Measurements from ENCODE around the gene ADAMTSL2. TPM values are rescaled to one million over a fixed set of nuclear protein-coding genes. Genes with fewer than 3 reads are reported as not detected.

Gene ADAMTSL2
- total and polyA plus RNA-seq, 9 donors: 0.27 to 18.5 (median 1.9) TPM

DNA sequence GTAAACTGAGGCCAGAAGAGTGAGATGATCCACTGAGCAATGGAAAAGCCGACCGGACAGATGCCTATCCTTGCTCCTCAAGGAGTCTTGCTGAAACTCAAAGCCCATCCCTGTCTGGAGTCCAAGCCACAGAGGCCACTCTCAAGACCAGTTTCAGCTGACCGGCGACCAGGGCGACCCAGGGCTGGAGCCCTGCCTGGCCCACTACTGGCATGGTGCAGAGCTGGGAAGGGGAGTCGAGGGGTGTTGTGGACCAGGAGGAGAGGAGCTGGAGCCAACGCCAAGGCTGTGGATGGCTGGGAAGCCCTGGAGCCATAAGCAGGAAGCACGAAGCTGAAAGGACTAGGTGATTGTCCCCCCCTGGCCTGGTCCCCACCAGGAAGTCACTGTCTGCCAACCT, 52.5 kb downstream of the ADAMTSL2 start:
- TF ChIP-seq, protein P1, sequence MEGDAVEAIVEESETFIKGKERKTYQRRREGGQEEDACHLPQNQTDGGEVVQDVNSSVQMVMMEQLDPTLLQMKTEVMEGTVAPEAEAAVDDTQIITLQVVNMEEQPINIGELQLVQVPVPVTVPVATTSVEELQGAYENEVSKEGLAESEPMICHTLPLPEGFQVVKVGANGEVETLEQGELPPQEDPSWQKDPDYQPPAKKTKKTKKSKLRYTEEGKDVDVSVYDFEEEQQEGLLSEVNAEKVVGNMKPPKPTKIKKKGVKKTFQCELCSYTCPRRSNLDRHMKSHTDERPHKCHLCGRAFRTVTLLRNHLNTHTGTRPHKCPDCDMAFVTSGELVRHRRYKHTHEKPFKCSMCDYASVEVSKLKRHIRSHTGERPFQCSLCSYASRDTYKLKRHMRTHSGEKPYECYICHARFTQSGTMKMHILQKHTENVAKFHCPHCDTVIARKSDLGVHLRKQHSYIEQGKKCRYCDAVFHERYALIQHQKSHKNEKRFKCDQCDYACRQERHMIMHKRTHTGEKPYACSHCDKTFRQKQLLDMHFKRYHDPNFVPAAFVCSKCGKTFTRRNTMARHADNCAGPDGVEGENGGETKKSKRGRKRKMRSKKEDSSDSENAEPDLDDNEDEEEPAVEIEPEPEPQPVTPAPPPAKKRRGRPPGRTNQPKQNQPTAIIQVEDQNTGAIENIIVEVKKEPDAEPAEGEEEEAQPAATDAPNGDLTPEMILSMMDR (IDR thresholded peaks at IDR 0.05): no peak
- no peak for TF ChIP-seq POLR2A (IDR thresholded peaks at IDR 0.05)
- TF ChIP-seq EP300 (IDR thresholded peaks at IDR 0.05): no peak
- 80 to 85% (median 82%) methylated on average over 8 of the region's 8 CpGs for WGBS, 3 donors
- Histone ChIP-seq H3K36me3 (no peaks in the 10 kb centered on the region), H3K4me1 (ENCODE audit: insufficient read depth) (peaks cover 2% of the 10 kb centered on the region), H3K27me3 (no peaks in the 10 kb centered on the region), H3K4me3 (no peak overlapping the region), H3K27ac (no peak overlapping the region), H3K9me3 (no peaks in the 10 kb centered on the region)
- intact Hi-C loops (cut with DNase I): loop anchor here in 1 of 4 donors (10.0 kb wide), 1 partner anchor 128 kb away; no protein-coding TSS in a partner anchor
- no peak for DNase-seq

DNA sequence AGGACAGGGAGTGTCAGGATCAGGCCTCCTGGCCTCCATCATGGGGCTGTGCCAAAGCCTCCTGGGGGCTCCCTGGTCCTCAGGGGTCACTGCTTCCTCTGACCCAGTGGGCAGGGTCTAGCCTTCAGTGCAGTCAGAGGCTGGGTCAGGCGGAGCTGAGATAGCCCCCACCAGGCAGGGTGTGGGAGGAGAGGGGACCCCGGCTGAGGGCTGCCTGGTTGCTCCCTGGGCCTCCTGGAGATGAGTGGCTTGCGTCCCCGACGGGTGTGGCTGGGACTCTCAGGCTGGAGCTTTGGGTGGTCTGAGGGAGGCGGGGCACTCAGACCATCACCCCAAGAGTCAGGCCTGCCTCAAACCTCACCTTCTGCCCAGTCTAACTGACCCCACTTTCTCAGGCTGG, 53.0 kb downstream of the ADAMTSL2 start:
- Histone ChIP-seq H3K27ac (no peak overlapping the region), H3K27me3 (no peaks in the 10 kb centered on the region), H3K36me3 (no peaks in the 10 kb centered on the region), H3K9me3 (no peaks in the 10 kb centered on the region), H3K4me3 (no peak overlapping the region), H3K4me1 (ENCODE audit: insufficient read depth) (peaks cover 1% of the 10 kb centered on the region)
- 75 to 84% (median 80%) methylated on average over 6 of the region's 6 CpGs for WGBS, 3 donors
- intact Hi-C loops (cut with DNase I): loop anchor here in 1 of 4 donors (10.0 kb wide), 1 partner anchor 127 kb away; no protein-coding TSS in a partner anchor
- TF ChIP-seq POLR2A (IDR thresholded peaks at IDR 0.05) (no peak), EP300 (IDR thresholded peaks at IDR 0.05) (no peak)
- TF ChIP-seq, protein P1 (IDR thresholded peaks at IDR 0.05): no peak
- no peak for DNase-seq

DNA sequence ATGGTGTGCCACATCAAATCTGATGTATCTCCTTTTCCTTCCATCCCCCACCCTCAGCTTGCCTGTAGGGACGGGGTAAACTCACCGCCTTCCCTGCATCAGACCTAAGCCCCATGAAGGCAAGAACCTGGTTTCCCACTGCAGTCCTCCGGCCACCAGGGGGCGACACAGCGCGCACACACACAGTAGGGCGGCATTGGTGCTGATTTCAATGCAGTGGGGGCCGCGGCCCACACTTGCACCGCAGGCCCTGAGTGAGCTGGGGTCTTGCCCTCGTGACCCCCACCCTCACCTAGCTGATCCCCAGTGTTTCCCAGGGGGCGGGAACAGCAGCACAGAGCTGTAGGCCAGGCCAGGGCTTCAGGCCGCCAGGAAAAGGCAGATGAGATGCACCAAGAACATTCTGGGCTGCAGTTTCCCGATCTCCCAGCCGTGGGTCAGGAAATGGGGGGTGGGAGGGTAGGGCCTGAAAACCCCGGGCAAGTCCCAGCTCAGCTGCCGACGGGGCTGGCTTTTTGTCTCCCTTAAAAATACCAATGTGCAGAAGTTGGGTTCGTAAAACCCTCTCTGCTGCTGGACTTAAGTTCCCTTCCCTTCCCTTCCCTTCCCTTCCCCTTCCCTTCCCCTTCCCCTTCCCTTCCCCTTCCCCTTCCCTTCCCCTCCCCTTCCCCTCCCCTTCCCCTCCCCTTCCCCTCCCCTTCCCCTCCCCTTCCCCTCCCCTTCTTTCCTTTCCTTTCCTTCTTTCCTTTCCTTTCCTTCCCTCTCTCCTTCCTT, 55.1 kb downstream of the ADAMTSL2 start:
- peaks cover 1% of the 10 kb centered on the region for H3K4me1 ChIP-seq (ENCODE audit: insufficient read depth)
- no peaks in the 10 kb centered on the region for H3K27me3 ChIP-seq
- intact Hi-C loops (cut with DNase I): loop anchor here in 1 of 4 donors (10.0 kb wide), 1 partner anchor 125 kb away; no protein-coding TSS in a partner anchor
- no peak for TF ChIP-seq EP300 (IDR thresholded peaks at IDR 0.05)
- TF ChIP-seq POLR2A (IDR thresholded peaks at IDR 0.05): no peak
- TF ChIP-seq, protein P1 (IDR thresholded peaks at IDR 0.05): no peak
- no peak for DNase-seq
- H3K27ac ChIP-seq: no peak overlapping the region
- H3K36me3 ChIP-seq: no peaks in the 10 kb centered on the region
- WGBS, 3 donors: 43 to 48% (median 45%) methylated on average over 19 of the region's 19 CpGs
- no peaks in the 10 kb centered on the region for H3K9me3 ChIP-seq
- H3K4me3 ChIP-seq: no peak overlapping the region

DNA sequence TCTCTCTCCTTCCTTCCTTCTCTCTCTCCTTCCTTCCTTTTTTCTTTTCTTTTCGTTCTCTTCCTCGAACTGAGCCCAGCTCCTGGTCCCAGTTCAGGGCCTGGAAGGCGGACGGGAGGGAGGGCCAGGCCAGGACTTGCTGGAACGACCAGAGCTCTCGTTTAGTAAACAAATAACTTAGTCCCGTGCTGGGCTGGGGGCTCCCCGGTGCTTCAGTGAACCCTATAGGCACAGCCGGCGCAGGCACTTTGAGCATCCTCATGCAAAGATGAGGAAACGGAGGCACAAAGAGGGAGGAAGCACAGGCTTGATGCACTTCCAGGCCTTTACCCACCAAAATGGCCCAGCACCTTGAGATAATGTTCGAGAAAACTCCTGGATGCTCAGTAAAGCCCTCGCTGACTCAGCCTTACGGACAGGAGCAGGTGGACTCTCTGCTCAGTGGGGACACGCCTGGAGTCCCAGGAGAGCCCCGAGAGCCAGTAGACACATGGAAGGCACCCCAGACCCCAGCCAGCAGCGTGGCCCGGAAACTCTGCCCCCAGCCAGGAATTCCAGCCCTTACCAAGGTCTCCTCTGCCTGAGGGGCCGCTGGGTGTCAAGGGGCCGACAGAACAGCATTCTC, 55.8 kb downstream of the ADAMTSL2 start:
- intact Hi-C loops (cut with DNase I): no loop called here
- WGBS, 3 donors: 71 to 77% (median 72%) methylated on average over 20 of the region's 20 CpGs

More for the DNA sequence above, 55.8 kb downstream of the ADAMTSL2 start:
- DNase-seq: no peak
- Histone ChIP-seq H3K36me3 (no peaks in the 10 kb centered on the region), H3K27me3 (no peaks in the 10 kb centered on the region), H3K4me1 (ENCODE audit: insufficient read depth) (no peaks in the 10 kb centered on the region), H3K27ac (no peak overlapping the region), H3K9me3 (no peaks in the 10 kb centered on the region), H3K4me3 (no peak overlapping the region)
- TF ChIP-seq EP300 (IDR thresholded peaks at IDR 0.05): no peak
- TF ChIP-seq, protein P1 (IDR thresholded peaks at IDR 0.05): no peak
- TF ChIP-seq POLR2A (IDR thresholded peaks at IDR 0.05): no peak

Data from ovary (tissue), 9 donors.